HG02678 (cell line): ENCODE data around the gene DGAT2.
"Not testable (repeated sequence)": the region's sequence is repeated elsewhere in the genome, so short reads cannot be mapped to it uniquely, and the experiment has no call there.

Experiments used
- ATAC-seq: cut with Tn5 transposase; IDR thresholded peaks from one replicate; pipeline ENCODE4 v1.9.1; 2021; ENCODE audit warnings: mild to moderate bottlenecking, moderate library complexity; ENCODE audit not compliant: unreplicated experiment

The DGAT2 gene

GRCh38 chr11:75748729-75749273, 19.8 kb upstream of the DGAT2 start:
- ATAC-seq = not testable (repeated sequence)

GRCh38 chr11:75754933-75755332, 13.6 kb upstream of the DGAT2 start:
- not testable (repeated sequence) for ATAC-seq

GRCh38 chr11:75757651-75758050, 10.9 kb upstream of the DGAT2 start:
- no peak for ATAC-seq

GRCh38 chr11:75759832-75760231, 8.7 kb upstream of the DGAT2 start:
- ATAC-seq = no peak

- ATAC-seq = no peak
Measured at GRCh38 chr11:75760243-75760642, 8.3 kb upstream of the DGAT2 start.

GRCh38 chr11:75760710-75761493, 7.7 kb upstream of the DGAT2 start:
- ATAC-seq = no peak

GRCh38 chr11:75762158-75762557, 6.4 kb upstream of the DGAT2 start:
- no peak for ATAC-seq

- ATAC-seq = no peak
Measured at GRCh38 chr11:75762885-75763284, 5.7 kb upstream of the DGAT2 start.

GRCh38 chr11:75763846-75764245, 4.7 kb upstream of the DGAT2 start:
- no peak for ATAC-seq

- ATAC-seq = no peak
Measured at GRCh38 chr11:75765116-75765515, 3.5 kb upstream of the DGAT2 start.

- no peak for ATAC-seq
Measured at GRCh38 chr11:75766443-75767227, 1.9 kb upstream of the DGAT2 start.

- ATAC-seq = no peak
Measured at GRCh38 chr11:75767228-75767572, 1.4 kb upstream of the DGAT2 start.

- no peak for ATAC-seq
Measured at GRCh38 chr11:75767793-75768111, 826 bp upstream of the DGAT2 start.

- ATAC-seq = no peak
Measured at GRCh38 chr11:75768909-75769771, 562 bp downstream of the DGAT2 start.

GRCh38 chr11:75770102-75770501, 1.5 kb downstream of the DGAT2 start:
- ATAC-seq = no peak

GRCh38 chr11:75771646-75772410, 3.2 kb downstream of the DGAT2 start:
- no peak for ATAC-seq

- peak; percentile 87 for ATAC-seq
Measured at GRCh38 chr11:75773595-75774353, 5.2 kb downstream of the DGAT2 start.

GRCh38 chr11:75775056-75775455, 6.5 kb downstream of the DGAT2 start:
- no peak for ATAC-seq

GRCh38 chr11:75776546-75776945, 8.0 kb downstream of the DGAT2 start:
- ATAC-seq = no peak
